GM18526 (cell line): ENCODE results near the gene AGAP1.

ENCODE experiments used
- POLR2A ChIP-seq: IDR thresholded peaks from 3 replicates; pipeline ENCODE4 v1.6.1; 2011; ENCODE audit not compliant: insufficient read length; ENCODE audit errors: extremely low read depth

AGAP1 gene

GRCh38 chr2:235976516-235976915 lies 482.7 kb downstream of the AGAP1 start:
- TF ChIP-seq POLR2A, result no peak

DNA sequence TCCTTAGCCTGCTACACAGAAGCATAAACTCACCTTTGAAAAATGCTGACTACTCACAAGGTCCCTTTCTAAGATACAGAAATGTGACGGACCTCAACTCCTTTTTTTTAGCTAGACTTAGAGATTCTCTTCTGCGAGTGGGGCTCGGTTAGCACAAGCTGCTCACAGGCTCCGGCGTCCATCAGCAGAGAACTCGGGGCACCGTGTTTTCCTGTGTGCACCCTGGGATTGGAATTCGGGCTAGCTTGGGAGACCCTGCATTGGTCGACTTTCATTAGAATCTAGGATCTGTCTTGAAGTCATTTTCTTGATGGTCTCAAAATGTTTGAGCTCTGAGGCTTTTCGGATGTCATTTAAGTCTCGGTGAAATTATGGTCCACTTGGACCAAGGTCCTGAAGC lies 483.1 kb downstream of the AGAP1 start:
- TF ChIP-seq POLR2A, result no peak

DNA sequence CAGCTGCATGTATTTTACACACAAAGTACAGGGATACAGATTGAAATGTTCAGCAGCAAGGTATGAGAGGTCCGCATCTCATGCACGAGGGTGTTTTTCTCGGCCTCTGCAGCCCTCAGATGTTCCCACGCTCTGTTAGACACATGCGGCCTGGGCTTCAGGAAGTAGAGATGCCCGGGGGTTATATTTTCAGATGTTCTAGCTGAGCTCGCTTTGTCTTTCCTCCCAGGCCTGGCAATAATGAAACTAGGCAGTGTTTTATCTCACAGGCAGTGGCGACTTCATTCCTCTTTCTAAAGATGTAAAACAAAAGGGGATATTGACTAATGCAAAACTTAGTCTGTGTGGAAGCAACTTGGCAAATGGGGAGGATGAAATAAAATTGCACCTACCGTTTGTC lies 483.6 kb downstream of the AGAP1 start:
- TF ChIP-seq POLR2A, result no peak

DNA sequence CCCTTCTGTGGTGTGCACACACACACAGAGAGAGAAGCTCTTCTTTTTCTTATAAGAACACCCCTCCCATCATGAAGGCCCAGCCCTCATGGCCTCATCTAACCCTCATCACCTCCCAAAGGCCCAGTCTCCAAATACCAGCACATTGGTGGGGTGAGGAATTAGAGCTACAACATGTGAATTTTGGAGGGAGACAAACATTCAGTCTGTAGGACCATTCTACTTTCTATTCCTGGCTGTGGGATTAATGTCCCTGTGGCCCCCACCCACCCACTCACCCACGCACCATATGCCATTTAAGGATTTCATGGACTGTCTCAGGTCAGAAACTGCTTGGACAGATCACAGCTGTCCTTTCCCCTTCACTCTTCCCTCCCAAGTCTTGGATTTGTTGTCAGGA lies 484.2 kb downstream of the AGAP1 start:
- no peak for TF ChIP-seq POLR2A

DNA sequence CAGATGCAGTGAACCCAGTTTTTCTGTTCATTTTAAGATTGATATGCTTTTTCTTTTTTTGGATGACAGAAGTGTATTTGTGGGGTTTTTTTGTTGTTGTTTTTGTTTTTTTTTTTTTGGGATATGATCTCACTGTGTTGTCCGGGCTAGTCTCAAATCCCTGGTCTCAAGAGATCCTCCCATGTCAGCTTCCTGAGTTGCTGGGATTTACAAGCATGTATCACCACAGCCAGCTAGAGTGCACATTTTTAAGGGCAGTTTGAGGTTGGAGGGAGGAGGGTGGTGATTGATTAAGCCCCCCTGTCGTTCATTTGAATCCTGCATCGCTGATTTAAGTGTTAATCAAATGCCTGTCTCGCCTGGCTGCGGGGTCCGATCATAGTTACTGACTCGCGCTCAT lies 485.2 kb downstream of the AGAP1 start:
- TF ChIP-seq POLR2A, result no peak

- TF ChIP-seq POLR2A, result no peak
Observed at GRCh38 chr2:235979753-235980435, 486.1 kb downstream of the AGAP1 start.

GRCh38 chr2:235981631-235982030 lies 487.8 kb downstream of the AGAP1 start:
- TF ChIP-seq POLR2A, result no peak

DNA sequence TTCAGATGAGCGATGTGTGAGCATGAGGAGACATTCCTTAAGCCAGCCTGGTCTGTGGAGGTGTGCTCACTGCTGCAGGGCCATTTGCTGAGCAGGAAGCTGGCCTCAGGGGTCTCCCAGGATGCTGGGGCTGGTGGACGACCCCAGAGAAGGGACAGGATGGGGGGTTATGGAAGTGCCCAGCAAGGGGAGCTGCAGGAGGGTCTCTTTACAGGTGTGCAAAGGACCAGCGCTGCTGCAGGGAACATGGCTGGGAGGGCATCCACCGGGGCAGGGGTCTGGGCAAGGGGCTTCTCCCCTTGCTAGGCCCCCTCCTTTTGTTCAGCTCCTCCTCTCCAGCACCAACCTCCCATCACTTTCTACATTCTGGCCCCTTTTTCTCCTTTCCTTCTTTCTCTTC lies 489.2 kb downstream of the AGAP1 start:
- no peak for TF ChIP-seq POLR2A

- TF ChIP-seq POLR2A, result no peak
Observed at GRCh38 chr2:235984552-235984951, 490.7 kb downstream of the AGAP1 start.

GRCh38 chr2:235986361-235986760 lies 492.5 kb downstream of the AGAP1 start:
- TF ChIP-seq POLR2A, result no peak

GRCh38 chr2:235988271-235989015 lies 494.6 kb downstream of the AGAP1 start:
- no peak for TF ChIP-seq POLR2A

DNA sequence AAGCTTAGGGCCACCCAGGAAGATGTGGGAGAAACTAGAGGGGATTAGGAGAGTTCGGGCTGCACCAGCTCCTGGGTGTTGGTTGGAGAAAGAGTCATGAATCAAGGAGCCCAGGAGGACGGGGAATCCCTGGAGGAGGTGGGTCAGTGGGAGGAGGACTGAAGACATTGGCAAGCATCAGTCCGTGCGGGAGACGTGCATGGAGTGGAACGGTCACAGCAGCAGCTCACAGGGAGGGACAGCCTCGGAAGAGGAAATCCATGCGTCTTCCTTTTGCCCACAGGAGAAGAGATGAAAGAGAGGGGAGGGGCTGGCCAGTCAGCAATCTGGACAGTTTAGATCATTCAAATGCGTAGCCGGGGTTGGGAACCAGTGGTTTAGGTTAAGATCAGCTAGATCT lies 495.7 kb downstream of the AGAP1 start:
- no peak for TF ChIP-seq POLR2A

DNA sequence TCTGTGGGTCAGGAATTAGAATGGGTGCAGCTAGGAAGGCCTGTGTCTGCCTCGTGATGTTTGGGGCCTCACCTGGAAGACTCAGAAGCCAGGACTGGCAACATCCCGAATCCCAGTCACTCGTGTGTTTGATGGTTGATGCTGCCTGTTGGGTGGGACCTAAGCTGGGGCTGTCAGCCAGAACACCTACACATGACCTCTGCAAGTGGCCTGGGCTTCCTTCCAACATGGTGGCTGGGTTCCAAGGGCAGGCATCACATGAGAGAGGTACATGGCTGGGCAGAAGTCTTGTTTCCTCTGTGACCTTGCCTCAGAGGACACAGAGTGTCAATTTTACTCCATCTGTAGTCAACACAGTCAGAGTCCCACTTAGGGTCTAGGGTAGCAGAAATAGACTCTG lies 496.5 kb downstream of the AGAP1 start:
- no peak for TF ChIP-seq POLR2A

DNA sequence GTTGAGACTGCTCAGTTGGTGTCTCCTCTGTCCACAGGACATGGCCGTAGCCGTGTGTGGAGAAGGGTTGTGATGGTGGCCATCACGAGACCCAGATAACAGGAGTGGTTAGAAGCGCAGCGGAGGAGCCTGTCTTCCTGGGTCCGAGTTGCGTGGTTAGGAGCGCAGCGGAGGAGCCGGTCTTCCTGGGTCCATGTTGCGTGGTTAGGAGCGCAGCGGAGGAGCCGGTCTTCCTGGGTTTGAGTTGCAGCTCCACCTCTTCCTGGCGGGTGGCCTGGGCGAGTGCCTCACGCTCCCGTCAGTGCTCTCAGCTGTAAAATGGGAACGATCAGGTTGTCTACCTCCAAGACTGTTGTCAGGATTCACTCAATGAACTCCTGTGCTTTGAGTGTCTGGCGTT lies 498.2 kb downstream of the AGAP1 start:
- no peak for TF ChIP-seq POLR2A

GRCh38 chr2:235996419-235996818 lies 502.6 kb downstream of the AGAP1 start:
- no peak for TF ChIP-seq POLR2A

DNA sequence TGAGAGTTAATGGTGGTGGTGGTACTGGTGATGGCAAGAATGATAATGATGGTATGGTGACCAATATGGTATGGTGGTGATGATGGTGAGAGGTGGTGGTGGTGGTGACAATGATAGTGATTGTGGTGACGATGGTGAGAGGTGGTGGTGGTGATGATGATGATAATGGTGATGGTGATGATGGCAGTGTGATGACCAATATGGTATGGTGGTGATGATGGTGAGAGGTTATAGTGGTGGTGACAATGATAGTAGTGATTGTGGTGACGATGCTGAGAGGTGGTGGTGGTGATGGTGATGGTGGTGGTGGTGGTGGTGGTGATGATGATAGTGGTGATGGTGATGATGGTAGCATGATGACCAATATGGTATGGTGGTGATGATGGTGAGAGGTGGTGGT lies 505.2 kb downstream of the AGAP1 start:
- TF ChIP-seq POLR2A, result no peak
